Raji (cell line): ENCODE results near the gene CABLES2.

ENCODE experiments used
- POLR2A ChIP-seq: IDR thresholded peaks from 2 replicates; pipeline ENCODE4 v1.6.1; 2011; ENCODE audit warnings: low read depth, low read length, control low read depth; ENCODE audit not compliant: insufficient read depth

Gene CABLES2

DNA sequence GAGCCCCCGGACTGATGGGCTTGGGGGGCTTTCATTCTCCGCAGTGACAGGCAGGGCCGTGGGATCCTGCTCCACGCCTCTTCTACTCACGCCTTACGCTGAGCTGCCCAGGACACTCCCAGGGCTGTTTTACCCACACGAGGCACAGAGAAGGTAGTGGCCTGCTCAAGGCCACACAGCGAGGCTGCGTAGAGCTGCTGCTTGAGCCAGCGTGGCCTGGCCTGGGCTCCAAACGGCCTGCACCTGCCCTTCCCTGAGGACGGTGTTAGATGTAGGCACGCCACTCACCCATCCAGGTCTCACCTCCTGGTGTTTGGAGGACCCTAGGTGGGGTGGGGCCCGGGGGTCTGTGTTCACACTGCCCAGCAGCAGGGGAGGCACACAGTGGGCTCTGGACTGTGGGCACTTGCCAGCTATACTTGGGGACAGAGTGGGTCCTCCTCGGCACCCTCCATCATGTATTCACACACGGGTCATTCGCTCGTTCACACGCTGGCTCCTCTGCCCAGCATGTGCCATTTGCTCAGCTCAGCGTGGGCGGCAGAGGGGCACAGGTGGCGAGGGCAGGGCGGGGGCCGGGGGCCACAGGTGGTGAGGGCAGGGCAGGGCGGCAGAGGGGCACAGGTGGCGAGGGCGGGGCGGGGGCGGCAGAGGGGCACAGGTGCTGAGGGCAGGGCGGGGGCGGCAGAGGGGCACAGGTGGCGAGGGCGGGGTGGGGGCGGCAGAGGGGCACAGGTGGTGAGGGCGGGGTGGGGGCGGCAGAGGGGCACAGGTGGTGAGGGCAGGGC, 38.7 kb upstream of the CABLES2 start:
- no peak for TF ChIP-seq POLR2A

DNA sequence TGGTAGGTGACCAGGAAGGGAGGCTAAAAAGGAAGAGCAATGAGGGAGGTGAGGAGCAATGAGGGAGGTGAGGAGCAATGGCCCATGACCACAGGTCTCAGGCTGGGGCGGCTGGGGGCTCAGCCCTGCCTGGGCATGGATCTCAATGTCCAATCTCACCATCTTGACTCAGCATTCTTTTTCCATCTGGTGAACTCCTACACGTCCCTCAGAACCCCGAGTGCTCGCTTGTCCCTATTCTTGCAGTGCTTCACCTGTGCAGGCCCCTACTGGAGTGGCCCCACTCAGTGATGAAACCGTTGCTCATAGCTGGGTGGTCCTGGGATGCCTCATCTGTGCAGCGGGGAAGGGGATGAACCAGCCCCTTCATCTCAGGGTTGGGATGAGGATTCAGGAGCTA, 37.2 kb upstream of the CABLES2 start:
- no peak for TF ChIP-seq POLR2A

GRCh38 chr20:62441987-62442539, 35.0 kb upstream of the CABLES2 start:
- no peak for TF ChIP-seq POLR2A

DNA sequence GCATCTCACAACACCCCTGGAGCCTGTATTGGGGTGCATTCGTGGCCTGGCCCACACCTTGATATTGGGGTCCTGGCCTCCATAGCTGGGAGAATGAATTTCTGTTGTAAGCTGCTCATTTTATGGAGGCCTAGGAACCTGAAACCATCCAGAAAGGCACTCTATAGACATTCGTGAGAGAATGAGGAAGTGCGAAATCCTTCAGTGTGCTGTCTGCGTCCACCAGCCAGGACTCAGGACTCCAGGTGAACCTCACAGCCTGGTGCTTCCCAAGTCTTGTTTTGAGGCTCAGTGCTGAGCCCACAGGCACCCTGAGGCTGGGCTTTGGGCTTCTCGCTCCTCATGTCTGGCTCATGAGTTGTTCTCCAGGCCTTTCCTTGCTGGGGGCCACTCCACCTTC, 32.1 kb upstream of the CABLES2 start:
- TF ChIP-seq POLR2A: no peak

GRCh38 chr20:62437927-62438326, 30.8 kb upstream of the CABLES2 start:
- TF ChIP-seq POLR2A: no peak

DNA sequence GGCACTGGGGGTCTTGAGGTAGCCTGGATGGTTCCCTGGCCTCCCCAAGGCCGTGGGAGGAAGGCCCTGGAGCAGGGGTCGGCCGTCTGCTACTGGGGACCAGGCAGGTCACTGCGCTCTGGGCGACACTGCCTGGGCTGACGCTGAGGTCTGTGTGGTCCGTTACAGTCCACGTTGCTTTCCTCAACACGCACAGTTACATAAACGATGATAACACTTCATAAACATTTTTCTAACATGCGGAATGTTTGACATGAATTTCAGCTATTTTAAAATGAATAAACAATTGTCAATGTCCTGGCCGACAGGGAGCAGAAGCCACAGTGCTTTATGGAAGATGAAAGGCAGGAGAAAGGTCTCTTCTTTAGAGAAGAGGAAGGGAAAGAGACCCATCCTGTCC, 30.4 kb upstream of the CABLES2 start:
- TF ChIP-seq POLR2A: no peak

DNA sequence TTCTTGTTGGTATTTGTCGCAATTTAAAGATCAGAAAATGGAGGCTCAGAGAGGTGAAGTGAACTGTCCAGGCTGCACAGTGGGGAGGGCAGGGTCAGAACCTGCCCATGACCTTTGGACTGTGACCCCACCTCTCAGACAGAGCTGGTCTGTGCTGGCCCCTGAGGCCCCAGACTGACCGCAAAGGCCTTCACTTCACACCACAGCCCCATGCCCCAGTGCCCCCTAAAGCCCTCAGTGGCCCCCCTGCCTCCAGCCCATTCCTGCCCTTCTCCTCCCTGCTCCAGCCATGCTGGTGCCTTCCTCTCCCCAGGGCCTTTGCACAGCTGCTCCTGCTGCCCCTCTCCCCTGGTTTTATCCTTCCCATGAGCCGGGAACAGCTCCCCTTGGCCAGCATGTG, 29.6 kb upstream of the CABLES2 start:
- no peak for TF ChIP-seq POLR2A

- TF ChIP-seq POLR2A: no peak
These were observed 26.8 kb upstream of the CABLES2 start for GRCh38 chr20:62433658-62434497.

DNA sequence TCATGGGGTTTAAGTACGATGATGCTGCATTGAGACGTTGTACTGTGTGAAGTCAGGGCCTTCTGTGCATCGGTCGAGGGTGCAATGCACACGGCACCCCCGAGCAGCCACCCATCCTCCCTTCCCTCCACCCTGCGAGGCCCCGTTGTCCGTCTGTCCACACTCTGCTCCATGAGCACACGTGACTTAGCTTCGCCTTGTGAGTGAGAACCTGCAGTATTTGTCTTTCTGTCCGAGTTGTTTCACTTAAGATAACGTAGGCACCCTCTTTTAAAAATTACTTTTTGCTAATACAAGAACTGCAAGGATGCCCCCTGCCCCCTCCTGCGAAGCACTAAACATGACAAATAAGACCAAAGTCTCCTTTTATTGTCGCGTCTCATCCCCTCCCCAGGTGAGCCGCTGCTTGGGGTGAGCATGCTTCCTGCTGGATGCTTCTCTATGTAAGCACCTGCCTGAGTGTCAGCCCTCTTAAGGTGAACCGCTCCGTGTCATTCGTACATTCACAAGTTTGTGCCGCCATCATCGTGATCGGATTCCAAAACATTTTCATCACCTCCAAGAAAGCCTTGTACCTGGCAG, 23.9 kb upstream of the CABLES2 start:
- TF ChIP-seq POLR2A: no peak

DNA sequence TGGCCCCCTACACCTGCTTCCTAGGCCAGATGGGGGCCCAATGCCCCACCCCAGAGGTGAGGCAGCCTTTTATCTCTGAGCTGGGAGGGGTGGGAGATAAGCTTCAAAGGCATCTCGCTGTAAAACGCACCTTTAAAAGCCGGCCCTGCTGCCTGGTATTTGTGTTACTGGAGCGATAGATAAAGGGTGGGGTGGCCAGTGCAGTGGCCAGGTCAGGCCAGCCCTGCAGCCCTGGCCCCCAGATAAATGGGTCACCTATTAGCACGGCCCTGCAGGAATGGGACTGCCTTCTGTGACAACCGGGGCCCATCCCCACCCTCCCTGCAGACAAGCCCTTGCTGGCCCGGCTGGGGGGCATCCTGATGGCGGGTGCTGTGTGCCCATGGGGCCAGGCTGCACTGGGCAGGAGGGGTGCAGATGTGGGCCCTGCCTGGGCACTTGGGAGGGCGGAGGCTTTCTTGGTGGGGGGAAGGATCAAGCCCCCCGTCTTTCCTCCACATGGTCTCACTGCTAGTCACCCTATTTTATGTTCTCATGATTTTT, 23.3 kb upstream of the CABLES2 start:
- no peak for TF ChIP-seq POLR2A

GRCh38 chr20:62429455-62430310, 22.6 kb upstream of the CABLES2 start:
- no peak for TF ChIP-seq POLR2A

DNA sequence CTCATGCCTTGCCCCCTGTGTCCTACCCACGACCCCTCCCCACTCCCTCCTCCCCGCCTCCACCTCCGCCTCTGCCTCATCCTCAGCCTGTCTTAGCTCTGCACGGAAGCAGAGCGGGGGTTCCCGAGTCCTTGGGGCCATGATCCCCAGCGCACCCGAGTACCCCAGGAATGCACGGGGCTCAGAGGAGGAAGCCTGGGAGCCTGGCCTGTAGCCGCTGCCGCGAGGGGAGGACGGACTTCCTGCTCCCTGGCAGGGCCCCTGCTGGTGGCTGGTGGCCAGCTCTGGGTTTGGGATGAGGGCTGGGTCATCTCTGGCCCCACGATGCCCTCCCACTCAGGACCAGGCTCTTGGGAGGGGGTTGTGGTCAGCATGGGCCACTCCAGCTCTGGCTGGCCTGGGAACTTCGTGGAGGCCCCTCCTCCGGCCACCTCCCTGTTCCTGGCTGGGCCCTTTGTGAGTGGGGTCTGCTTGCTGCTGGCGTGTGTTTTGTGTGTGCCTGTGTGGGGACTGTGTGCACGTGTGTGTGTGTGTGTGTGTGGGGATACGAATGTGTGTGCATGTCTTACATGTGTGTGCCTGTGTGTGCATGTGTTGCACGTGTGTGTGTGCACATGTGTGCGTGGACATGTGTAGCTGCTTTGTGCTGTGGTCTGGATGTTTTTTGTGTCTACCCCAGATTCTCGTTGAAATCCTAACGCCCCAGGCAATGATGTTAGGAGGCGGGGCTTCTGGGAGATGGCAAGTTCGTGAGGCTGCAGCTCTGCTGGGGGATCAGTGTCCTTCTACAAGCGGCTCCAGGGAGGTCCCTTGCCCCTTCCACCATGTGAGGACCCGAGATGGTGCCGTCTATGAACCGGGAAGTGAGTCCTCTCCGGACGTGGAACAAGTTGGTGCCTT, 21.6 kb upstream of the CABLES2 start:
- no peak for TF ChIP-seq POLR2A

- no peak for TF ChIP-seq POLR2A
These were observed 20.9 kb upstream of the CABLES2 start for GRCh38 chr20:62428002-62428372.

GRCh38 chr20:62427172-62428001, 20.3 kb upstream of the CABLES2 start, which contains the start of gene RBBP8NL:
Gene RBBP8NL, minus strand, starts transcription at chr20:62427539. Its CDS starts 7,892 bp downstream, at chr20:62419647.
- no peak for TF ChIP-seq POLR2A
